Activated CD8-positive, alpha-beta memory T cell treated with anti-CD3 and anti-CD28 coated beads, Interleukin-2, amount 50 U/mL, for 24 hours (primary cell): ENCODE data around the gene PRDM12.

Source experiments
- DNase-seq: peaks from one replicate; pipeline ENCODE4 v3.0.0-alpha.2; 2020; ENCODE audit errors: extremely low read depth

PRDM12 gene

DNA sequence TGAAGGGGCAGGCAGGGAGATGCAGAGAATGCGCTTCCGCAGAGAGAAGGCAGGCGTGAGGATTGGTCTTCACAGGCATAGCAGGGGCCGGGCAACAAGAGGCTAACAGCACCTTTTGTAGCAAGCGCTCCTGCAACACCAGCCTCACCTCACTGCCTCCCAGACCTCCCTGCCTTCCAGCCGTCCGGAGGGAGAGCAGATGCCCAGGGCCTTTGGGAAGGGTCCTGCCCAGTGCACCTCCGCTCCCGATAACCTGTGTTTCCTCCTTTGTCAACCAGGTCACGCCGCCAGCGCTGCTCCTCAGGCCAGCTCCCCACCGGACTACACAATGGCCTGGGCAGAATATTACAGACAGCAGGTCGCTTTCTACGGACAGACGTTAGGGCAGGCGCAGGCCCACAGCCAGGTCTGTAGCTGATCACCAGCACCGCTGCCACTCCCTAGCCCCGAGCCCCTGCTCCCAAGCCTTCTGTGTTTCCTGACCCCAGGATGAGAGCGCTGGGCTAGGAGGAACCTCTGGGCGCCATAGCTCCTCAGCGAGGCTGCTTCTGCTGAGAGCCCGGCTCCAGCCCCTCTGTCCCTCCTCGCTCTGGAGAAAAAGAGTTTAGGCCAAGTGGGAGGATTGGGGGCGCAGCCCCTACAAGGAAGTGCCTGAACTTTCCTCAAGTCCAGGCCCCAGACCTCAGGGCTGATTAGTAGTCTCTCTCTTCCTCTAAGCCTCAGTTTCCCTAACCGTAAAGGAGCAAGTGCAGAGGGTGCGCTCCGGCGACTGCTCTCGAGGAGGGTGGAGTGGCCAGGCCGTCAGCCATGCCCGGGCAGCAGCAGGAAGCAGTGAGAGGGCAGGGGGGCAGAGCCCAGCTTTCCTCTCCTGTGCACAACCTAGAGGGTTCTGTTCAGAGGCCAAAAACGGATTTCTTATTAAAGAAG, 28.4 kb upstream of the PRDM12 start:
- DNase-seq, result no peak

GRCh38 chr9:130636648-130637020, 27.8 kb upstream of the PRDM12 start:
- no peak for DNase-seq

DNA sequence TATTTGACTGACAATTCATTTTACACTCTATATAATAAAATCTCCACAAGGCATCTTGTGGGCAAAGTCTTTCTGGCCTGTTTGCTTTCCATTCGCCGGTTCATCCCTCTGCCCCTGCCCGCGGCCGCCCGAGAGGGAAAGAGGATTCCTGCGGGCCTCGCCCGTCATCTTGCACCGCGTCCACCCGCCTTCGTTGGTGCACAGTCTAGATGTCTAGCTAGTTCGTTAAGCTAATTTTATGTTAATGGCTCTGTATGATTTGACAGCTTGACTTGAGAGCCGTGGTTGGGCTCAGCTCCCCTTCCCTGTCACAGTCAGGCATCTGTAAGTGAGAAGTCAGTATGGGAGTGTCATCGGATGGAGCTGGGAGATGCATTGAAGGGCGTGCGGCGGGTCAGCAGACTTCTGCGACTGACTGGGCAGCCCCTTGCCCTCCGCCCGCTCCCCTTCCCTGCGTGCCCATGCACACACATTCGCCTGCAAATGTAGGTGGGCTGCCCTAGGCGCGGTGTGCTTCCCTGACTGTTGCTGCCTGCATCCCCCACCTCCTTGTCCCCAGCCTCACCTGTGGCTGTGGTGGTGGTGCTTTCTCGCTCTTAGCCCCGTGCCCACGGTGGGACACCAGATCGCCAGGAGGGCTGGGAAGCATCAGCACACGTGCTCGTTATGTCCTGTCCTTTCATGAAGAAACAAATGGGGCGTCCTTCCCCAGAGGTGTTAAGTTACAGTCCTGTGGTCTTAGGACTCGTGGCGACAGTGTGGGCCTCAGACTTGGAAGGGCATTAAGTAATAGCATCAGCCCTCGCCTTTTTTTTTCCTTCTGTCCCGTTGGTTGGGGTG, 25.9 kb upstream of the PRDM12 start:
- no peak for DNase-seq

DNA sequence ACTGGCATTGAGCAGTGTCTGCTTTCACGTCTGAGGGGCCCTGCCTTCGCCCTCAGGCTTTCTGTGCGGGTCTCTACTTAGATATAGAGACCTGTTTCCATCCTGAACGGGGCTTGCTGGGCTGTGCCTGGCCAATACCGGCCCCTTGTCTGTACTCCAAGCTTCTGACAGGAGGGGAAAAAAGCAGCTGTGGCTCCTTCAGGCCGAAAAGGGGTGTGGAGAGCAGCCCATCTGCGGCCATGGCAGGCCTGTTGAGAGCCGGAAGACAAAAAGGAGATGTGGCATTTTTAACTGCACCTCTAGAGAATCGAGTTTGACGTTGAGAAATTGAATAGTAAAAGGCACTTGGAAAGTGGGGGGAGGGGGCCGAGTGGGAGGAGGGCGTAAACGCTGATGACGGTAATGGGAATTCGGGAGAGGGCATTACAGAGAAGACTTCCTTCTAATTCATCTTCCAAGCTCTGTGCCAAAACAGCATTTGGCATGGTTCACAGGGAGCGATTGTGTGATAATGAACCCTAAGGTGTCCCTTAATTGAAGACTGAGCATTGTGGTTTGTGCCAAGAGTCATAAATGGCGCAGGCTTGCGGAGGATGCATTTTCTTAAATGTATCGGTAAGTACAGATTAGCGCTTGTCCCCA, 25.1 kb upstream of the PRDM12 start:
- no peak for DNase-seq

- DNase-seq, result no peak
Measured at GRCh38 chr9:130639866-130640555, 24.4 kb upstream of the PRDM12 start.

- DNase-seq, result no peak
Measured at GRCh38 chr9:130640681-130641080, 23.7 kb upstream of the PRDM12 start.

- DNase-seq, result no peak
Measured at GRCh38 chr9:130642926-130643325, 21.5 kb upstream of the PRDM12 start.

GRCh38 chr9:130651221-130651620, 13.2 kb upstream of the PRDM12 start:
- no peak for DNase-seq

DNA sequence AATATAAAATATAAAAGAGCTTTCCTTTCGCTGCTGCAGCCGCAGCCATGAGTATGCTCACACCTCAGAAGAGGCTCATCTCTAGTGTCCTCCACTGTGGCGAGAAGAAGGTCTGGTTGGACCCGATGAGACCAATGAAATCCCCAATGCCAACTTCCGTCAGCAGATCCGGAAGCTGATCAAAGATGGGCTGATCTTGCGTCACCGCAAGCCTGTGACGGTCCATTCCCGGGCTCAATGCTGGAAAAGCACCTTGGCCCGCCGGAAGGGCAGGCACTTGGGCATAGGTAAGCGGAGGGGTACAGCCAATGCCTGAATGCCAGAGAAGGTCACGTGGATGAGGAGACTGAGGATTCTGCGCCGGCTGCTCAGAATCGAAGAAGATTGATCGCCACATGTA, 12.6 kb upstream of the PRDM12 start:
- DNase-seq, result no peak

DNA sequence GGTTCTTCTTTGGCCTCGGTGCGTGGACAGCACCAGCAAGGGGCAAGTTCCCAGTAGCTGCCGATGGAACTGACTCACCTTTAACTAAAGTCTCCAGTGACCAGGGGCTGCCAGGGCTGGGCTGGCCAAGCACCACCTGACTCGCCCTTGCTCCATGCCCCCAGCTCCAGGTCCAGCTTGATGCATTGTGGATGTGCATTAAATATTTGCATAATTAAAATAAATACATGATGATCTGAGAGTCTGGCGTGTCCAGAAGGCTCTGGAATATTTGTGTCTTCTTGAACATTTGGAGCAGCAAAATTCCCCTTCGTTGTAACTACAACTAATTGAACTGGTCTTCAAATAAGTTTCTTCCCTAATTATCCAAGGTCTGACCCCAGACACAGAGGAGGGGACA, 9.5 kb upstream of the PRDM12 start:
- DNase-seq, result no peak

GRCh38 chr9:130658893-130659698, 5.3 kb upstream of the PRDM12 start:
- no peak for DNase-seq

- no peak for DNase-seq
Measured at GRCh38 chr9:130659699-130660248, 4.6 kb upstream of the PRDM12 start.

DNA sequence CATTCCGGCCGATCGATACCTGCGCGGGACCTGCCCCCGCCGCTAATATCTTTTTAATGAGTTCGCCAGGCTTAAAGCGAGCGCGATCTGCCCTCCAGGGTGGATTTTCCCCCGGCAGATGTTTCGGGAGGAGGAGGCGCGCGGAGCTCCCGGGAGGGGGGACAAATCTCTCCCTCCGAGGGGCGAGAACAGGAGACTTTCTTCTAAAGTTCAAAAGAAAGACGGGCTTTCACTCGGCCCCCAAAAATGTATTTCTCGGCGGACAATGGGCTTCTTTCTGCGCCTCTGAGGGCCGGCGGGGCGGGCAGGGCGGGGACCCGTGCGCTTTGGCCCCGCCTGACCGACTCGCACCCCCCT, 4.1 kb upstream of the PRDM12 start:
- DNase-seq, result no peak

DNA sequence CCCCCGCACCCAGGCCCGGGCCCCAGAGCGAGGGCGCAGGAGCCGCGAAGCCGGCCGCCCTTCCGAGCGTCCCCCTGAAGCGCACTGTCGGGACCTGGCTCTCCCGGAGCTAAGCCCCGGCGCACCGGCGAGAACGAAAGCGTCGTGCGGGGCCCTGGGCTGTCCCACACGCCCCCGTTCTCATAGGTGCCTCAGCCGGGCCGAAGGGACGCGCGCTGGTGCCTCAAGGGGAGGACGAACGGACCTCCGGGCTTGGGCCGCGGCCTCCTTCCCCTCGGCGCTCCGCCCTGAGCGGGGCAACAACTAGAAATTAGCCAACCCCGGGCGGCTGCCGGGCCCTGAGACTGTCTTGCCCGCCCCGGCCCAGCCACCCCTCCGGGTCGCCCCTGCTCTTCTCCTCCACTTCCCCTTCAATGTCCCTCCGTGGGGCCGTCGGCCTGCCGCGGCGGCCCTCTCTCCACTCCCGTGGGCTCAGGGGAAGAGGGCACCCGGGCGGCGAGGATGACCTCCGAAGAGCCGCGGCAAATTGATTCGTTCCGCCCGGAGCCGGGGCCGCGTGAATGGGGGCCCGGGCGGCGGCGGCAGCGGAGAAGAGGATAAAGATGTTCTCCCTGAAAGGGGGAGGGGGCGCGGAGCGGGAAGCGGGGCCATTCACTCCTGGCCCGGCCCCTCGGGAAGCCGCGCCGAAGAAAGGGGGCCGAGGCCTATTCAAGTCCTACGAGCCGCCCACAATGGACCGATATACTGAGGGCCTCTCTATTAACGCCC, 3.5 kb upstream of the PRDM12 start:
- no peak for DNase-seq

DNA sequence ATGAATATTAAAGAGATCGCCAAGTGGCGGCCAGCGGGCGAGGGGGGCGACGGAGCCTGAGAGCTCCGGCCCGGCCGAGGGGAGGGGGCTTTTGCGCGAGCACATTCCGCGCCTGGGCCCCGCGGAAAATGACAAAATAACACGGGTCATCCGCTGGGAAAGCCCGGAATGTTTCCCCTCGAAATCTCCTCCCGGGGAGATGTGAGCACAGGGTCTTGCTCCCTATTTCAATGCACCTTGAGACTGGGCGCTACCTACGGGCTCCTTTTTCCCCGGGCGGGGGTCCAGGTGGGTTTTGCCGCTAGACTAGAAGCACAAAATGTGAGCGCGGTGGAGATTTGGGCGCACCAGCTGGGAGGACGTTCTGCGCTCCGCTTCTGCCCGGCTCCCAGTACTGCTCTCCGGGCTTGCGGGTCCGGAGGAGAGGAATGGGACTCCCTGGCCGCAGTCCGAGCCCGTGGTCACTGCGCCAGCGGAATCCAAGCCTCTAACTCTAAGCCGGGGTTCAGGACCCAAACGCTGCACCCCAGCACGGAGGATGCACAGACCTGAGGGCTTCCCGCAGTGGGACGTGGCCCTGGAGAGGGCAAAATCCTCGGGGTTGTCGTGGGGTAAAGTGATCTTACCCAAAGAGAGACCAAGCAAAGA, 2.8 kb upstream of the PRDM12 start:
- no peak for DNase-seq

DNA sequence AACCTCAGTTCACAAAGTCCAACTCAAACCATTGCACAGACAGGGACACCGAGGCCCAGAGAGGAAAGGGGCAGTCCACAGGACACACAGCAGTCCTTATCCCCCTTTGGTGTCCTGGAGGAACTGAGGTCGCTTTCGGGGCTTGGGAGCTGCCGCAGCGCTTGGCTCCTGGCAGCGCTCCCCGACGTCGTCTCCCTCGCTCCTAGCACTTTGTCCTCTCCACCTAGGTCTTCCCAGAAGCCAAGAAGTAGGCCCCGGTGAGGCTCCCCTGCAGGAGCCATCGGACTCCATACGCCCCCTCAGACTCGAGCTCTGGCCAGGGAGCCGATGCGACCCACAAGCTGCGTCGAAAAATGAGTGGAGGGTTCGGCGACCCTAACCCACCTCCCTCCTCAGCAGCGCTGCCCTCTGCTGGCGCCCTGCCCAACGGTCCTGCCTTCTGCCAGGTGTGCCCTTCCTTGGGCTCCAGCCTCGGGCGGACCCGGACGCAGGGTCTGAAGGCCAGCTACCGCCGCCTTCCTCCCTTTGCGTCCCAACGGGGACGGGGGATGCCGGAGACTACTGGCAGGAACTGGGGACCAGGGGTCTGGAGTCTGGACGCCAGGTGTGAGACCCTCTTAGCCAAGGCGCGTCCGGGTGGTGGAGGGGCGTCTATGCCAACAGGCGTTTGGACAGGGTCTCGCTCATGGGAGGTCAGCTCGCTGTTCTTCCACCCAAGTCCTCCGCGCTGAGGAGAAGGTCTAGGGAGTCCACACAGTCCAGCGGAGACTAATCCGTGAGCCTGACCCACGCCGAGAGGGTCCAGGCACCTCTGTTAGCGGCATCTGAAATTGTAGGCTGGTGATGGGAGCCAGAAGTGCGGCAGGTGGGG, 2.1 kb upstream of the PRDM12 start:
- DNase-seq, result no peak

GRCh38 chr9:130662970-130663257, 1.5 kb upstream of the PRDM12 start:
- no peak for DNase-seq

- DNase-seq, result no peak
Measured at GRCh38 chr9:130663258-130663976, 977 bp upstream of the PRDM12 start.
